Tongue (tissue), 3 donors: ENCODE results near the gene ZNF232. TPM values are rescaled to one million over a fixed set of nuclear protein-coding genes. Genes with fewer than 3 reads are reported as not detected.
A peak's percentile ranks its signal among the peaks of the same experiment; 100 is the strongest.
"Not testable (repeated sequence)": the region's sequence is repeated elsewhere in the genome, so short reads cannot be mapped to it uniquely, and the experiment has no call there.

ENCODE experiments used
- DNase-seq: peaks from one replicate; pipeline ENCODE4 v3.0.0-alpha.2; 2015
- small RNA-seq: library from RNA; depleted of rRNA; stranded (forward); fragments of <200 nt; gene quantifications from one replicate; pipeline ENCODE3, GENCODE V24; 2014; ENCODE audit warnings: low replicate concordance
- total RNA-seq: library from RNA; depleted of rRNA; stranded (reverse); fragments of >200 nt; gene quantifications from one replicate; pipeline ENCODE4 v1.2.3, GENCODE V29; 2014

Gene ZNF232
- total RNA-seq, 1 donor from 2014 or later: 8.4 TPM

DNA sequence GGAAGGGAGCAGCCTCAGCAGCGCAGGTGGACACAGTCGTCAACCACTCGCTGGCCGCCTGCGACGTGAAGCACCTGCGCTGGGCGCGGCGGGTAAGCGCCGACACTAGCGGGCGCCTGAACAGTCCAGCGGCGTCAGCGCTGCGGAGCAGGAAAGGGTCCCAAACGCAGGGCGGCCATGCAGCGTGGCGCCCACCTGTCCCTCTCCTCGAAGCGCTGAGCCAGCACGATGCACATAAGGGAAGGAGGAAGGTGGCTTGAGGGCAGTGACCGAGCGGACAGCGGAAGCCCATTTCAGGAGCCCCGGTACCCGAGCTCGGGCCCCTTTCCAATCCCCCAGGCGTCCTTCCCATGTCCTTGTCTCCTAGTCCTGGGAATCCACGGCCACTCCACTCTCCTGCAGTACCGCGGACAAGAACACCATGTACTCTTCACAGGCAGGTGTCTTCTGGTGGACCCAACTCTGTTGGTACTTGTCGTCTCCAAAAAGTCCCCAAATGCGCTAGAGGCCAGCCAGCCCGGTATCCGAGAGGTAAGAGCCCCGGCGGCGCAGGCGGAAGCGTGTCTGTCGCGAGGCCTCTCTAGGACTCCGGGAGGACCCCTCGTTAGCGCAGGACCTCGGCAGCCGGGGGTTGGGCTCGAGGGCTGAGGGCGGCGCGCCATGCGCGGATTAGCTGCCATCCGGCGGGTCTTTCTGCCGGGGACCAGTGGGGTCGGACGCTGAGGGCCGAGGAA, 14.4 kb downstream of the ZNF232 start:
- peak; percentile 93 for DNase-seq

DNA sequence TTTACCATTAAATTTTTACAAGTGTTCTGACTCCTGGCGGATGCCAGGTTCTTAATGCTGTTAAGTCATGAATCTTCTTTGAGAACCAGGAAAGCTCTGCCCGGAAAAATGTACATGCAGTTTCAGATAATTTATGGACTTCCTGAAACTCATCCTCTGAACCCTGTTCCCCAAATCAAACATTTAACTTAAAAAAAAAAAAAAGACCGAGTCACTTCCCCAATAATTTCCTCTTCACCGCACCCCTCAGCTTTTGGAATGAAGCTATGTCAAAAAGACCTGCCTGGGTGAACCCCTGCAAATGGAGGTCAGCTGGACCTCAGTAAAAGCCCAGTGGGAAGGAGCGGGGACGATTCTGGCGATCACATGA, 15.0 kb downstream of the ZNF232 start:
- DNase-seq: no peak

DNA sequence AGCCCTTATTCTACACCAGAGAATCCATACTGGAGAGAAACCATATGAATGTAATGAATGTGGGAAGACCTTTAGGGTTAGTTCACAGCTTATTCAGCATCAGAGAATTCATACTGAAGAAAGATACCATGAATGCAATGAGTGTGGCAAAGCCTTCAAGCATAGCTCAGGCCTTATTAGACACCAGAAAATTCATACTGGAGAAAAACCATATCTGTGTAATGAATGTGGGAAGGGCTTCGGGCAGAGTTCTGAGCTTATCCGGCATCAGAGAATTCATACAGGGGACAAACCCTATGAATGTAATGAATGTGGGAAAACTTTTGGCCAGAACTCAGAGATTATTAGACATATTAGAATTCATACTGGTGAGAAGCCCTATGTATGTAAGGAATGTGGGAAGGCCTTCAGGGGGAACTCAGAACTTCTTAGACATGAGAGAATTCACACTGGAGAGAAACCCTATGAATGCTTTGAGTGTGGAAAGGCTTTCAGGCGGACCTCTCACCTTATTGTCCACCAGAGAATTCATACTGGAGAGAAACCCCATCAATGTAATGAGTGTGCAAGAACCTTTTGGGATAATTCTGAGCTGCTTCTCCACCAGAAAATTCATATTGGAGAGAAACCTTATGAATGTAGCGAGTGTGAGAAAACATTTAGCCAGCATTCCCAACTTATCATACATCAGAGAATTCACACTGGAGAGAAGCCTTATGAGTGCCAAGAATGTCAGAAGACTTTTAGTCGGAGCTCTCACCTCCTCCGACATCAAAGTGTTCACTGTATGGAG, 19.3 kb downstream of the ZNF232 start:
- no peak for DNase-seq

DNA sequence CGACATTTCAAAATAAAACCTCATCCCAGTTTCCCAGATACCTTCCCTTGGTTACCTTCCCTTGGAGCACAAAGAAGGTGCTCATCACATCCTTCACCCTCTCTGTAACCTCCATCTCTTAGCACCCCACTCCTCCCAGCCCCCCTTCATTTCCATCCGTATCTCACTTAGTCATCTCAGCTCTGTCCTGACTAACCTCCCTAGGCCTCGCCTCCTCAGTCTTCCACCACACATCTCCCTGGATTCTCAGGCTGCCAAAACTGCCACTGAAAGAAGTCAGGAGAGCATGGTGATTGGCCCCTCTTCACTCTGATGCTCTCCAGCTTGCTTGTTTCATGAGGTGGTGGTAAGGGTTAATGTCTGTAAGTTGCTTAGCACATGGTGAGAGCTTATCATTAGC, 31.1 kb downstream of the ZNF232 start:
- DNase-seq: no peak

DNA sequence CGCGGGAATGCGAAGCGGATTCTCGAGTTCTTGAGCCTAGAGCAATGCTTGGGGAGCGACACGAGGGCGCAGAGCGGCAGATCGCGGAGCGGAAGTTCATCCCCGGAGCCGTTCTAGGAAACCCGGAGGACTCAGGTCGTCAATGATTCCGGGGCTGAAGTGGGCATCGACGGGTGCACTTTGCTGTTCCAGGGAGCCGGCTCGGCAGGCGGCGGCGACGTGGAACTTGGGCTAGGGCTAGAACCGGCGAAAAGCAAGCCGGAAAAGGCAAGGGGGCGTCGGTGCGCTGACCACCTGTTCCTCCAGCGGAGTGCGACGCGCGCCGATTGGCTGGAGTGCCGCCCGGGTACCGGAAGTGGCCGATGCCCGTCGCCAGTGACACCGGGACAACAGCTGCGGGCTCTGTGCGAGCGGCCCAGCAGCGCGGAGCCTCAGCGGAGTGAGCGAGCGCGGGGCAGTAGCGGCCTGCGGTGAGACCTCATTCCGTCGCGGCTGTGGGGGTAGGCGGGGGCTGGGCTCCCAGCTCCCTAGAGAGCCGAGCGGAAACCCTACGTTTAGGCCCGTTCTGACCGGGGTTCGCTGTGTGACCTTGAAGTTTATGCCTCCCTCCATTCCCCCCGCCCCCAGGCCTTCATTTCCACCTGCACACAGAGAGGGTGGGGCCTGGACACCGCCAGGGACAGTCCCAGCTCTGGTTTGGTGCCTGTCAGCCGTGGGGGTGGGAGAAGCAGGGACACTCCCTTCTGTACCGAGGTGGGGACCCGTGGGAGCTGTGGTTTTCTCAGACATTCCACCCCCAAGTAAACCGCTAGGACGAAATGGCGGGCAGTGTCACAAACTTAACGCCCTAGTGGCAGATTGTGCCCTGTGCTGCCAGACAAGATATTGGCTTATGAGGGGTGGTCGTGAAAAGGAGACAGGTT, 33.3 kb downstream of the ZNF232 start, which contains the start of gene ZFP3:
ZFP3 (plus strand) TSS at position 362 of the 923 bp plus-strand sequence. CDS start 13,038 bp downstream, outside the sequence.
- peak; percentile 94 for DNase-seq

DNA sequence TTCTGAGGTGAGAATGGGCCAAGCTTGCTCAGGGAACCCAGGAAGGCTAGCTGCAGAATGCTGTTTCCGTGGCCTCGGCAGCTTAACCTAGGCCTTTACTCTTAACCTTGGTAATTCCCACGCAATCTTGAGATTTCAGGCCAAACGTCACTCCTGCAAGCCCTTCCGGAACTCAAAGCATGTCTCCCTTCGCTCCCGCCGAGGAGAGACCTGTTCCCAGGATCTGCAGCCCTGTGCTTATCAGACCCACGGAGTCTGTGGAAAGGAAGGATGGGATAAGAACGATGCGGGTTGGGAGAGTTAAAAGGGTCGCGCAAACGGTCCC, 33.9 kb downstream of the ZNF232 start:
- DNase-seq: no peak

DNA sequence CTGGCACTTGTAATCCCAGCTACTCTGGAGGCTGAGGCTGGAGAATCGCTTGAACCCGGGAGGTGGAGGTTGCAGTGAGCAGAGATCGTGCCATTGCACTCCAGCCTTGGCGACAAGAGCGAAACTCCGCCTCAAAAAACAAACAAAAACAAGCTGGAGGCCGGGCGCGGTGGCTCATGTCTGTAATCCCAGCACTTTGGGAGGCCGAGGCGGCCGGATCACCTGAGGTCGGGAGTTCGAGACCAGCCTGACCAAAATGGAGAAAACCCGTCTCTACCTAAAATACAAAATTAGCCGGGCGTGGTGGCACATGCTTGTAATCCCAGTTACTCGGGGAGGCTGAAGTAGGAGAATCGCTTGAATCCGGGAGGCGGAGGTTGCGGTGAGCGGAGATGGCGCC, 34.4 kb downstream of the ZNF232 start:
- not testable (repeated sequence) for DNase-seq

DNA sequence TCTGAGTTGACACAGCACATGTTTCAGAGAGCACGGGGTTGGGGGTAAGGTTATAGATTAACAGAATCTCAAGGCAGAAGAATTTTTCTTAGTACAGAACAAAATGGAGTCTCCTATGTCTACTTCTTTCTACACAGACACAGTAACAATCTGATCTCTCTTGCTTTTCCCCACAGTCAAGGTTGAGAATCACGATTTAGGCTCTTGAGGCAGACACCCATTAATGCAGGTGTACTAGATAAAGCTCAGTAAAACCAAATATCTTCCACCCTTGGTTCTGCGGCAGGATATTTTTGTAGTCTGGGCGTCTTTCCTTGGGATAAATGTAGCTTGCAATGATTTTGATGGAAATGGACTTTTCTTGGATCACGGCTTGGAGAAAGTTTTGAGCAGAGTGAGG, 36.2 kb downstream of the ZNF232 start:
- not testable (repeated sequence) for DNase-seq

DNA sequence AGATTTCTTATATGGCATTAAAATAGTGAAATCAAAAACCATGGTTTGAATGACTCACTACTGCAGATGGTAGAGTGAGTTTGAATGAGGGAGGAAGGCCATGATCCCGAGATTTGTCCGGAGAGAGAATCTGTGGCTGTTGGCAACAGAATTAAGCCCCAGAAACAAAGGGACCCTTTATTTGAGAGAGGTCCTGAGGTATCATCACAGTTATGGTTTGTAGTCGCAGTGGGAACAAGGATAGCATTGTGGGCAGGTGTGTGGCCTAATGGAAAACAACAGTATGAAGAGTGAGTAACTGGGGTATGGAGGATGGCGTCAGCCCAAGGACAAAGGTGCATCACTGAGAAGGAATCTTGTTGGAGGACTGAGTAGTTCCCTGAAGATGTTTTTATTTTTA, 42.0 kb downstream of the ZNF232 start:
- no peak for DNase-seq

DNA sequence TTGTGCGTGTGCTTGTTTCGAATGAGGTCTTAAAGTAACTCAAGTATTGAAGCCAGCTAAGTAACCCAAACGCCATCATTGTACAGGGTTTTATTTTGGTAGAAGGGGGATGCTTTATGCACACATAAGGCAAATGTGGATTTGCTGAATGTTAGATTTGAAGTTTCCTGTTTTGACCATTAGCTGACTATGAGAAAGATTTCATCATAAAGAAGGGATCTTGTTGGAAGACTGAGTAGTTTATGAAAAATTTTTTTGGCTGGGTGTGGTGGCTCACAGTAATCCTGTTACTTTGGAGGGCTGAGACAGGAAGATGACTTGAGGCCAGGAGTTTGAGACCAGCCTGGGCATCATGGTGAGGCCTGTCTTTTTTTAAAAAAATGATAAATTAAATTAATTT, 43.4 kb downstream of the ZNF232 start:
- DNase-seq: no peak

DNA sequence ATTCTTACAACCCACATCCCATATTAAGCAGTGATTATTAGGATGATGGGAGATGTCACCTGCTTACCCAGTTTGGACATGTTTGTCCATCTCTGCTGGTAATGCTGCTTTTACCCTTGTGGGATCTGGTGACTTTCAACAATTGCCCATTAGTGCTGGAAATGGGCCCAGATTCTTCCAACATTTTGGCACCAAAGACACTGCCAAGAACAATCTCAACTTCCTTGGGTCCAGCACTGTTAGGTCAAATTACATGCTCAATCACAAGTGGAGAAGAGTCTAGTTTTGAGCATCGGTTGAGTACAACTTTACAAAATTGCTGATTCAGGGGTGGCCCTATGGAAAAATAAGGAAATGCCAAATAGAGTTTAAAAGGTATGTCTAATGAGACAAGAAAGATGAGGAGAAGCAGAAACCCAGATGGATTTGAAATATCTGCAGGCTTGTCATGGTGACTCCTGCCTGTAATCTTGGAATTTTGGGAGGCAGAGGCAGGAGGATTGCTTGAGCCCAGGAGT, 46.4 kb downstream of the ZNF232 start:
- DNase-seq: no peak

Small RNA genes within 50 kb of the gene (small RNA-seq; reads per million reads assigned to genes)
- not detected for gene AC012146.4

Other genes with a start within 250 kb of the ZNF232 start
- gene C17orf107, start 212.3 kb downstream of the ZNF232 start, total RNA-seq: 5.1 TPM
- gene CHRNE, start 208.8 kb downstream of the ZNF232 start, total RNA-seq: 3.8 TPM
- not detected for gene GP1BA, start 179.6 kb downstream of the ZNF232 start, total RNA-seq
- gene SLC25A11, start 171.8 kb downstream of the ZNF232 start, total RNA-seq: 94.6 TPM
- gene RNF167, start 171.6 kb downstream of the ZNF232 start, total RNA-seq: 20.3 TPM
- gene PFN1, start 163.3 kb downstream of the ZNF232 start, total RNA-seq: 168 TPM
- 4,089 TPM for gene ENO3, start 160.8 kb downstream of the ZNF232 start, total RNA-seq
- gene SPAG7, start 144.1 kb downstream of the ZNF232 start, total RNA-seq: 68.2 TPM
- 8.0 TPM for gene CAMTA2, start 124.2 kb downstream of the ZNF232 start, total RNA-seq
- gene INCA1, start 114.4 kb downstream of the ZNF232 start, total RNA-seq: 0.62 TPM
- gene KIF1C, start 113.9 kb downstream of the ZNF232 start, total RNA-seq: 97.3 TPM
- not detected for gene SLC52A1, start 76.5 kb downstream of the ZNF232 start, total RNA-seq
- 9.5 TPM for gene ZFP3, start 33.4 kb downstream of the ZNF232 start, total RNA-seq
- gene USP6, start 4.2 kb upstream of the ZNF232 start, total RNA-seq: 0.92 TPM
- gene ZNF594, start 80.0 kb upstream of the ZNF232 start, total RNA-seq: 27.7 TPM
- not detected for gene SCIMP, start 123.0 kb upstream of the ZNF232 start, total RNA-seq
- gene RABEP1, start 170.4 kb upstream of the ZNF232 start, total RNA-seq: 71.2 TPM